Inferior parietal cortex (tissue), 1 donor: Measurements from ENCODE around the gene ZNF311.

ENCODE experiments used
- DNase-seq: peaks from one replicate; pipeline ENCODE4 v3.0.0-alpha.2; 2016; ENCODE audit errors: extremely low spot score

ZNF311 gene

DNA sequence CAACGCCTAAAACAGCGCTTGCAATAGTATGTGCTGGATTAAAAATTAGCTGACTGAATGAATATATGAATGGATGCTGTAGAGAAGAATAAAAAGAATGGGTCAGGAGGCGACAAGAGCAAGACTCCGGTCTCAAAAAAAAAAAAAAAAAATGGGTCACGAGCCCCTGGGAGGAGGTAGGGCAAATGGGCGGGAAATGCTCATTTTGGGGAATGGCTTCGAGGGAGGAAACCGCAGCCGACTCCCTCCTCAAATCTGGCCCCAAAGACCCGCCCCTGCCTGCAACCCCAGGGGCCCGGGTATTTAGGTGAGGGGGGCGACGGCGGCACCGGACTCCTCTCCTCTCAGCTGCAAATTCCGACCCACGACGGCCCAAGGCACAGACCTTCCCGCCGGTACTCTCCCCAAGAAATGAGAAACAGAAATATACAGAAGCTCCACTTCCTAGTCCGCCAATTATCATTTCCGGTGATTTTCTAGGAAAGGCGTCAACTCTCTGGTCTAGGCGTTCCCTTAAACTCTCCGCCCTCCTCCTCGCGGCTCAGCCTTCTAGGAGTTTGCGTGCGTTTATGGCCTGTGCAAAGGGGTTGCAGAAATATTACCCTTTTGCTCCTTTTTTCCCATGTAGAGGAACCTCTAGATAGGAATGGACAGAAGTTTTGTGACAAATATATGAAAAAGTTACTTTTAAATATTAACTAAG lies at the start of gene ZNF311:
Gene ZNF311, minus strand, starts transcription at position 133 of the 703 bp plus-strand sequence. CDS start 1,361 bp downstream, outside the sequence.
- peak; percentile 72 for DNase-seq

- no peak for DNase-seq
Measured at GRCh38 chr6:29051680-29052079, 46.6 kb upstream of the ZNF311 start.

DNA sequence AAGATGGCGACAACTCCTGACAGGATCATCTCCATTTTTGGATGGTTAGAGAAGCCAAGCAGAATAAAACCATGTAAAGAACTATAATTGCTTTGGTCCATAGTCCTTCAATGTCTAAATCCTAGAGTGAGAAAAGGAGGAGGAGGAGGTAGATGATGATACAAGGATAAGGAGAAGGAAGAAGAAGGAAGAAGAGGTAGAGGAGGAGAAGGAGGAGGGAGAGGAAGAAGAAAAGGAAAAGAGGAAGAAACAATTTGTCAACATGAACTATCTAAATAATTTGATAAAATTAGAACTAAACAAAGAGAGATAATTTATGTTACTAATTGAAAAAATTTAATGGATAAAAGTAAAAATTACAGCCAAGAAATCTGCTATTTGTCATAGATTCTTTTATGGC lies 40.0 kb upstream of the ZNF311 start, which contains the start of gene OR2W1:
Gene OR2W1, minus strand, starts transcription at position 101 of the 400 bp plus-strand sequence. Its CDS starts 0 bp downstream, at position 101.
- DNase-seq = no peak

DNA sequence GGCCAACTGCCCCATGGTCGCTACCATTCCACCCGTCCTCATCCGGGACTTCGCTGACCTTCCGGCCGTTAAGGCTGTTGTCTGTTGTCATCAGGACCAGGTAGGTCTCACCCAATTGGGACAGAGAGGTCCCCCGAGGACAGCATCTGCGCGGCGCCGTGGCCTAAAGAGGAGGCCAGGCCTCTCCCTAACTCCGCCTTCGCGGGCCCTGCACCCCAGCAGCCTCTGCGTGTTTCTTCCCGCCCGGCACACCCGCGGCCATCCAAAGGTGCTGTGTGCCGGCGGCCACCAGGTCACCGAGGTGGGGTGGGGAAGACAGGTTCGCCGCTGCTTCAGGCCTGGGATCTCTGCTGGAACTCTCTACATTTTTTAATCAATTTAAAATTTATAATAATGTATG lies 30.8 kb upstream of the ZNF311 start:
- no peak for DNase-seq

DNA sequence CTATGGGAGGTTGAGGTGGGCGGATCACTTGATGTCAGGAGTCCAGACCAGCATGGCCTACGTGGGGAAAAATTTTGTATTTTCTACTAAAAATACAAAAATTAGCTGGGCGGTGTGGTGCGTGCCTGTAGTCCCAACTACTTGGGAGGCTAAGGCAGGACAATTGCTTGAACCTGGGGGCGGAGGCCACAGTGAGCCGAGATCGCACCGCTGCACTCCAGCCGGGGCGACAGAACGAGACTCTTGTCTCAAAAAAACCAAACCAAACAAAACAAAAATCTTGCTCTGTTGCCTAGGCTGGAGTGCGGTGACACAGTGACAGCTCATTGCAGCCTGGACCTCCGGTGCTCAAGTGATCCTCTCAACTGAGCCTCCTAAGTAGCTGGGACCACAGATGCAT lies 23.7 kb upstream of the ZNF311 start:
- no peak for DNase-seq

DNA sequence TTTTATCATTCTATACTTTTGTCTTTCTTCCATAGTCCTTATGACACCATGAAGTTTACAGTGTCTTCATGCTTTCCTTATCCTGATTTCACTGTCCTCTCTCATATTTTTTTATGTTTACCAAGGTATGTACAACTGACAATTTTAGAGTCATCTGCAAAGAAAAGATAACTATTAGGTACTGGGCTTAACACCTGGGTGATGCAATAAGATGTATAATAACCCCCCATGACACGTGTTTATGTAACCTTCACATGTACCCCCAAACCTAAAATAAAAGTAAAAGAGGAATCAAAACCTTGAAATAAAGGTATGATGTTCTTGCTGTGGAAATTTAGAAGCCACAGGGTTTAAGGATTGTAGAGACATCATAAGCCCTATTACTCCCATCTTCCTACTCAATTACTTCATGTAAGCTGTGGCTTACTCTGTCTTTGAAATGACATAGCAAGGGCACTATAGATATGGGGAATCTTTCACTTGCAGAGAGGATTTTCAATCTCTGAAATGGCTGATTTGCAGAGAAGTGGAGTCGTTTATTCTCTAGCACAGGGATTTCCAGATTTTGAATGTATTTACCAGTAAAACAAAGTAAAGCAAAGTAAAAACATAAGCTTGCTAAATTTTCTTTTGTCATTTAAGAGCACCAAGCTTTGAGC lies 20.9 kb upstream of the ZNF311 start:
- no peak for DNase-seq

GRCh38 chr6:29021434-29021833 lies 16.3 kb upstream of the ZNF311 start:
- DNase-seq = no peak

GRCh38 chr6:29019629-29020028 lies 14.5 kb upstream of the ZNF311 start:
- DNase-seq = no peak

DNA sequence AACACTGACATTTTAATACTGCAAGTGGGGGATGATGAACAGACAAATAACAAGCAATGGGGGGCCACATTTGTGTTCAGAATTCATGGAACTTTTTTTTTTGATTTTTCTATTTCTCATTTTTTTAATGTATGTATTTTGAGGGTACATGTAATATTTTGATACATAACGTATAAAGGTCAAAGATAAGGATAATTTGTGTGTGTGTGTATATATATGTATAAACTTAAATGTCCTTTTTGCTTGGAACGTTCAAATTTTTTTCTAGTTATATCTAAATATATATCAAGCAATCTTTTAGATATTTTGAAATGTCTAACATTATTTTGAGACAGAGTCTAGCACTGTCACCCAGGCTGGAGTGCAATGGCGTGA lies 12.3 kb upstream of the ZNF311 start:
- DNase-seq = no peak

- DNase-seq = peak; percentile 89
Measured at GRCh38 chr6:29016559-29017427, 11.7 kb upstream of the ZNF311 start.

DNA sequence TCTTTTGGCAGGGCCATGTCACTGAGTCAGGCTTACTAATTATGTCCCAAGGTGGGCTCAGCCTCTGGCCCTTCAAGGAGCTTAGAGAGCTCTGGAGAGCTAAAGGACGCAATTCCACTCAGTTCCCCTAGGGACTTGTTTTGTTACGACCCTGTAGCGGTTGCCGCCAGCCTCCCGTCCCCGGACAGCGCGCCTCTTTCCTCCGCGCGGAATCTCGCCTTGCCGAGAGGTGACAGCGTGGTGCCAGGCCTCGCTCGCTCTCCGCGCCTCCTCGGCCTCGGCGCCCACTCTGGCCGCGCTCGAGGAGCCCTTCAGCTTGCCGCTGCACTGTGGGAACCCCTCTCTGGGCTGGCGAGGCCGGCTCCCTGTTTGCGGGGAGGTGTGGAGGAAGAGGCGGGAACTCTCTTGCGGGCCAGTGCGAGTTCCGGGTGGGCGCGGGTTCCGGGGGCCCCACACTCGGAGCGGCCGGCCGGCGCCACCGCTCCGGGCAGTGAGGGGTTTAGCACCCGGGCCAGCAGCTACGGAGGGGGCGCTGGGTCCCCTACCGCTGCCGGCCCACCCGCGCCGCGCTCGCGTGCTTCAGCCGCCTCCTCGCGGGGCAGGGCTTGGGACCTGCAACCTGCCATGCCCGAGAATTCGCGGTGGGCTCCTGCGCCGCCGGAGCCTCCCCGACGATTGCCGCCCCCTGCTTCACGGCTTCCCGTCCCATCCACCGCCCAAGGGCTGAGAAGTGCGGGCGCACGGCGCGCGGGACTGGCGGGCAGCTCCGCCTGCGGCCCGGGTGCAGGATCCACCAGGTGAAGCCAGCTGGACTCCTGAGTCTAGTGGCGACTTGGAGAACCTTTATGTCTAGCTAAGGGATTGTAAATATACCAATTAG lies 9.9 kb upstream of the ZNF311 start:
- no peak for DNase-seq

DNA sequence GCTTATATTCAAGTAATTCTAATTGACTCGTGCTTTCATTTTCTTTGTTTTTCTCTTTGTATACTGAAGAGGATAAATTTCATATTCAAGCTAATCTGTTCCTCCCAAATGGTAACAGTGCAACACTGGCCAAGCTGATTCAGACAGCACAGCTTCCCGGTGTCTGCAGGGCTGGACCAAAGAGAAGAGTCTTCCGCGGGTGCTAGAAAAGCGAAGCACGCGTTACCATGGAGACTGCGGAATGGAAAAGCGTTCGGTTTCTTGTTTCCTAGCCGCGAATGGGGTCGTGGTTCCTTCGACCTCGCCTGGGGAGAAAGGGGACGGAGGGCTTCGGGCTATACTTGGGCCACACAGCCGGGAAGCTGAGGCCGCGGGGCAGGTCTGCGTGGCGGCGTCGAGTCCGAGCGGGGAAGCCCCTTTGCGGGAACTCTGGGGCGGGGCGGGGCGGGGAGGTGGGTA lies 6.2 kb upstream of the ZNF311 start:
- peak; percentile 52 for DNase-seq

DNA sequence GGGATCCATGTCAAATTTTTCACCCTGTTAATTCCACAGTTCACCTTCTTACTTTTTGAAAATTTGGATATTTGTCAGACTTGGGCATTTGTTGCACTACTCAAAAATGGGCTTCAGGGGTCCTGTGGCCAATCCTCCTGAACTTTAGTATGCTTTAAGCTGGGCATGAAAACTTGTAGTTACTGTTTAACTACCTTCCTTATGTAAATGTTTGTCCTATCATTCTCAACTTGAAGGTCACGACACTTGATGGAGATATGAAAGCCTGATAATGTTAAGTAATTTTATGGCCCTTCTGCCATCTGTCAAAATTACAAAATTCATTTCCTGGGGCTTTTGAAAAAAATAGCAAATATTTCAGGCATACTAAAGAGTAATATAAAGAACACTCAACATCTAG lies 4.2 kb upstream of the ZNF311 start:
- DNase-seq = no peak

- no peak for DNase-seq
Measured at GRCh38 chr6:29008089-29008488, 3.0 kb upstream of the ZNF311 start.

GRCh38 chr6:28996844-28997510 lies 8.1 kb downstream of the ZNF311 start:
- DNase-seq = no peak

- no peak for DNase-seq
Measured at GRCh38 chr6:28995093-28995650, 9.9 kb downstream of the ZNF311 start.

DNA sequence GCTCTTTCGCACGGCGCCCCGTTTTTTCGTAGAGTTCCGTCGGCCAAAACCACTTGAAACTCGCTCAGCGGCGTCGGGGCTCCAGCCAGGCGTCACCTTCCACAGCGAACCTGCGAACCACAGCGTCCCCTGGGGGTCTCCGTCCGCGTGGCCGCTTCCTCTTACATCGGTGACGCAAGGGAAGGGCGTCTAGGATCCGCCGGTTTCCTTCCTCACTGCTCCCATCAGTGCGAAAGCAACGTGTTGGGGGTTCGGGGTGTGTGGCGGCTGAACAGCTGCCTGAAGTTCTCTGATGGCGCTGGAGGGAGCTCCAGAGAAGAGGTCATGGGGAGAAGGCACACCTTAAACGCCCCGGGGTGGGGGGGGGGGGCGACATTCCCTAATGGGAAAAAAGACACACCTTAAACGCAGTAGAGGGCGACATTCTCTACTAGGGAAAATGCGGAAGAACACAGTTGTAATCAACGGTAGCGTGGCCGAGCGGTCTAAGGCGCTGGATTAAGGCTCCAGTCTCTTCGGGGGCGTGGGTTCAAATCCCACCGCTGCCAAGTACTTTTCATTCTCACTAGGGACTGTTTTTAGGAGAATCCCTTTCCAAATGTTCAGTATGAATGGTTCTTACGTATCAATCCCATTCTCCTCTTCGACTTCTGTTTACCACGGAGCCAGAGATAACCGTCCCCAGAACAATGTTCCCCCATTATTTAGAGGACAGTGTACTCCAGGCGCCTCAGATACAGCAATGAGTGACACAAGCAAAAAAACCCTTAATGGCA lies 16.4 kb downstream of the ZNF311 start:
- no peak for DNase-seq

DNA sequence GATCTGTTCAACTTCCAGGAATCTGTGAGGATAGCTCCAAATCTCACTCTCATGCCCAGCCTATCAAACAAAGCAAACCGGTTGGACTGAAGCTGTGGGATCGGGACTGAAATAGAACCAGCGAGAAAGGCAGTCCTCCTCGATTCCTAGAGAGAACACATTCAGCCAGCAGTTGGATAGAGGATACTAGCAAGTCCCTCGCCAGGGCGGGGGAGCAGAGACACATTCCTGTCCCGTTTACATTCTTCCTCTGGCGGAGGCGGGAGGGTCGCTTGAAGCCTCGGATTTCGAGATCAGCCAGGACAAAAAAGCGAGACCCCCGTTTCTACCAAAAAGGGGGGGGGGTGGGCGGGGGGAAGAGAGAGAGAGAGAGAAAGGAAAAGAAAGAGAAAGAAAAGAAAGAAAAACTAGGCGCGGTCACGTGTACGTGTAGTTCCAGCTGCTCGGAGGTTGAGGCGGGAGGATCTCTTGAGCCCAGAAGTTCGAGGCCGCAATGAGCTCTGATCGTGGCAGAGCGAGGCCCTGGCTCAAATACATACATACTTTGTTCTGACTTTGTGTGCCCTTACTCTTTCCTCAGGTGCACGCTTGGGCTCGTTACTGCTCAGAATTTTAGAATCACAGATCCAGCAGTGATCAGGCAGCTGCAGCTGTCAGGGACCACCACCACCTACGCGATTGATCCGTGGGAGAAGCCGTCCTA lies 19.5 kb downstream of the ZNF311 start:
- DNase-seq = peak; percentile 79

- DNase-seq = no peak
Measured at GRCh38 chr6:28983838-28984237, 21.3 kb downstream of the ZNF311 start.
